Tibial nerve (tissue), 4 donors: ENCODE measurements around the gene NAT10. TPM values are rescaled to one million over a fixed set of nuclear protein-coding genes. Genes with fewer than 3 reads are reported as not detected.

Experiments
- DNase-seq, 2 donors: peaks; one replicate each; pipeline ENCODE4 v3.0.0-alpha.2; 2019; ENCODE audit warnings: low spot score in 2 of 2
- H3K27ac ChIP-seq, 4 donors: fragments of 200-600 bp; sonication (generic) in 3 of 4; one replicate each; pipeline ENCODE4 v1.5.1; 2017 to 2019; ENCODE audit warnings: mild to moderate bottlenecking in 1 of 4
- H3K27me3 ChIP-seq, 2 donors: fragments of 200-600 bp; sonication (generic) in 1 of 2; one replicate each; pipeline versions ENCODE4 v1.5.1 to v1.6.0; 2017 to 2019
- H3K36me3 ChIP-seq, 3 donors: fragments of 200-600 bp; sonication (generic); one replicate each; pipeline ENCODE4 v1.5.1; 2018 to 2019
- H3K4me1 ChIP-seq, 4 donors: fragments of 200-600 bp; sonication (generic) in 3 of 4; one replicate each; pipeline ENCODE4 v1.5.1; 2017 to 2019
- H3K4me3 ChIP-seq, 4 donors: fragments of 200-600 bp; sonication (generic) in 3 of 4; one replicate each; pipeline ENCODE4 v1.5.1; 2017 to 2019; ENCODE audit warnings: mild to moderate bottlenecking in 1 of 4, moderate library complexity in 1 of 4
- H3K9me3 ChIP-seq, 4 donors: fragments of 200-600 bp; sonication (generic) in 3 of 4; one replicate each; pipeline ENCODE4 v1.5.1; 2017 to 2019
- CTCF ChIP-seq, 5 experiments: fragments of 200-600 bp in 3 of 5; fragments of 450-650 bp in 2 of 5; sonication (generic) in 3 of 5; IDR thresholded peaks; one replicate each; pipeline ENCODE4 v1.5.1; 2016 to 2019; ENCODE audit warnings: antibody characterized with exemption in 5 of 5, mild to moderate bottlenecking in 3 of 5, moderate library complexity in 2 of 5
- EP300 ChIP-seq, 2 donors: sonication (generic); formaldehyde crosslinking; IDR thresholded peaks; one replicate each; pipeline ENCODE4 v1.6.1; 2017; ENCODE audit warnings: antibody characterized with exemption in 2 of 2, mild to moderate bottlenecking in 1 of 2
- POLR2A ChIP-seq, 2 donors: fragments of 450-650 bp; IDR thresholded peaks; one replicate each; pipeline ENCODE4 v1.6.1; 2017; ENCODE audit warnings: antibody characterized with exemption in 2 of 2, mild to moderate bottlenecking in 2 of 2, moderate library complexity in 2 of 2
- WGBS, 2 donors: methylation state at CpG; one replicate each; pipeline ENCODE4 v1.1.5; 2018; 5-methylcytosine and 5-hydroxymethylcytosine counted together
- total RNA-seq, 4 donors: library from RNA; depleted of rRNA; stranded (reverse); fragments of >200 nt; gene quantifications; one replicate each; pipeline ENCODE4 v1.1.0, GENCODE V29; 2016

The NAT10 gene
- total RNA-seq, 4 donors from 2014 or later: 34.3 to 41.4 (median 38.7) TPM

GRCh38 chr11:34134765-34135164, 29.3 kb downstream of the NAT10 start:
- Histone ChIP-seq H3K4me1 (no peaks in the 10 kb centered on the region), H3K36me3 (peaks cover 4 to 100% (median 25%) of the 10 kb centered on the region in 3 donors), H3K27me3 (no peaks in the 10 kb centered on the region), H3K9me3 (no peaks in the 10 kb centered on the region), H3K4me3 (no peak overlapping the region), H3K27ac (no peak overlapping the region)
- TF ChIP-seq EP300 (IDR thresholded peaks at IDR 0.05) (no peak), CTCF (IDR thresholded peaks at IDR 0.05) (no peak), POLR2A (IDR thresholded peaks at IDR 0.05) (no peak)
- 84 to 90% methylated on average over 5 of the region's 5 CpGs for WGBS, 2 donors
- no peak for DNase-seq

GRCh38 chr11:34135439-34135838, 30.0 kb downstream of the NAT10 start:
- TF ChIP-seq CTCF (IDR thresholded peaks at IDR 0.05): no peak
- TF ChIP-seq POLR2A (IDR thresholded peaks at IDR 0.05): no peak
- TF ChIP-seq EP300 (IDR thresholded peaks at IDR 0.05): no peak
- Histone ChIP-seq H3K4me3 (no peak overlapping the region), H3K27me3 (no peaks in the 10 kb centered on the region), H3K27ac (no peak overlapping the region), H3K36me3 (peaks cover 4 to 100% (median 31%) of the 10 kb centered on the region in 3 donors), H3K4me1 (no peaks in the 10 kb centered on the region), H3K9me3 (no peaks in the 10 kb centered on the region)
- DNase-seq: no peak
- WGBS, 2 donors: 94 to 97% methylated on average over 3 of the region's 3 CpGs

GRCh38 chr11:34136420-34136819, 31.0 kb downstream of the NAT10 start:
- no peak for DNase-seq
- no peak for TF ChIP-seq POLR2A (IDR thresholded peaks at IDR 0.05)
- TF ChIP-seq CTCF (IDR thresholded peaks at IDR 0.05): no peak
- TF ChIP-seq EP300 (IDR thresholded peaks at IDR 0.05): no peak
- Histone ChIP-seq H3K4me1 (no peaks in the 10 kb centered on the region), H3K4me3 (no peak overlapping the region), H3K36me3 (peaks cover 4 to 100% (median 30%) of the 10 kb centered on the region in 3 donors), H3K27me3 (no peaks in the 10 kb centered on the region), H3K27ac (no peak overlapping the region), H3K9me3 (no peaks in the 10 kb centered on the region)
- WGBS, 2 donors: 90 to 98% methylated on average over 8 of the region's 8 CpGs

- WGBS, 2 donors: 94% methylated on average over 7 of the region's 7 CpGs
- H3K27ac ChIP-seq: no peak overlapping the region
- H3K4me3 ChIP-seq: no peak overlapping the region
- no peaks in the 10 kb centered on the region for H3K27me3 ChIP-seq
- DNase-seq: no peak
- peaks cover 4 to 100% (median 31%) of the 10 kb centered on the region in 3 donors for H3K36me3 ChIP-seq
- TF ChIP-seq EP300 (IDR thresholded peaks at IDR 0.05) (no peak), CTCF (IDR thresholded peaks at IDR 0.05) (no peak), POLR2A (IDR thresholded peaks at IDR 0.05) (no peak)
- no peaks in the 10 kb centered on the region for H3K4me1 ChIP-seq
- no peaks in the 10 kb centered on the region for H3K9me3 ChIP-seq
Observed at GRCh38 chr11:34139346-34139745, 33.9 kb downstream of the NAT10 start.

GRCh38 chr11:34140149-34140548, 34.7 kb downstream of the NAT10 start:
- Histone ChIP-seq H3K4me1 (no peaks in the 10 kb centered on the region), H3K9me3 (no peaks in the 10 kb centered on the region), H3K4me3 (no peak overlapping the region), H3K27me3 (no peaks in the 10 kb centered on the region), H3K27ac (no peak overlapping the region), H3K36me3 (peaks cover 0 to 100% (median 35%) of the 10 kb centered on the region in 3 donors)
- DNase-seq: no peak
- TF ChIP-seq POLR2A (IDR thresholded peaks at IDR 0.05): no peak
- TF ChIP-seq EP300 (IDR thresholded peaks at IDR 0.05): no peak
- no peak for TF ChIP-seq CTCF (IDR thresholded peaks at IDR 0.05)
- WGBS, 2 donors: 89 to 91% methylated on average over 6 to 11 of the region's 11 CpGs
